K562 (cell line): ENCODE measurements around the gene ISG20L2. TPM values are rescaled to one million over a fixed set of nuclear protein-coding genes. Genes with fewer than 3 reads are reported as not detected.

Experiments
- ATAC-seq: fragments of 200-7000 bp; cut with Tn5 transposase; 3 replicates; pipeline ENCODE4 v1.9.1; 2020; ENCODE audit warnings: moderate library complexity
- BruUV-seq: library from RNA; stranded (reverse); fragments of 400-500 nt; replicated peaks from 2 replicates; lab custom pipeline; 2021; lab: Mats Ljungman, UMichigan
- CTCF ChIA-PET: fragments of 300-600 bp; formaldehyde crosslinking; extraction: SDS; loops from one replicate; lab custom pipeline; 2021; ENCODE audit warnings: low intra/inter-chr PET ratio; lab: Yijun Ruan, JAX
- POLR2A ChIA-PET: fragments of 300-600, 350-650 bp; sonication (Branson Sonifier 250); formaldehyde crosslinking; extraction: SDS; loops from one replicate; lab custom pipeline; 2021; ENCODE audit warnings: antibody characterized with exemption, inconsistent platforms; lab: Yijun Ruan, JAX
- DNase-seq, 4 experiments: peaks; one replicate each; pipeline versions ENCODE4 v3.0.0 to v3.0.0-alpha.2; 2011 to 2018; ENCODE audit warnings: low spot score in 3 of 4, mixed read lengths in 3 of 4; ENCODE audit errors: extremely low read depth in 1 of 4
- FAIRE-seq: peaks from 2 replicates; lab custom pipeline; 2011; peaks lifted over from hg19 to GRCh38; lab: Jason Lieb, UNC
- H2AFZ ChIP-seq: 2 replicates; pipeline ENCODE4 v1.6.0; 2011; ENCODE audit warnings: low read depth, low read length, control low read depth, inconsistent platforms
- H3K27ac ChIP-seq: fragments of 200-600 bp; 3 replicates; pipeline ENCODE4 v1.8.0; 2011; ENCODE audit warnings: low read depth, mild to moderate bottlenecking, control low read depth, inconsistent platforms, low read length, moderate library complexity, mixed read lengths; ENCODE audit errors: extremely low read depth
- H3K27me3 ChIP-seq, 2 experiments: fragments of 300-600 bp in 1 of 2; 2 replicates in 1 of 2; 3 replicates in 1 of 2; pipeline versions ENCODE4 v1.6.0 to v1.8.0; 2011; ENCODE audit warnings: inconsistent platforms in 2 of 2, low read length in 2 of 2, mild to moderate bottlenecking in 1 of 2, mixed read lengths in 1 of 2, moderate library complexity in 1 of 2; ENCODE audit not compliant: control insufficient read depth in 2 of 2, insufficient read depth in 2 of 2
- H3K36me3 ChIP-seq: fragments of 300-600 bp; 3 replicates; pipeline ENCODE4 v1.8.0; 2011; ENCODE audit warnings: mild to moderate bottlenecking, low read length, inconsistent platforms; ENCODE audit not compliant: control insufficient read depth, insufficient read depth
- H3K4me1 ChIP-seq, 2 experiments: fragments of 200-600 bp in 1 of 2; replicated peaks in 1 of 2; 2 replicates in 1 of 2; 3 replicates in 1 of 2; pipeline versions ENCODE4 v1.5.1 to v1.8.0; 2011; ENCODE audit warnings: inconsistent platforms in 2 of 2, low read length in 2 of 2, mild to moderate bottlenecking in 1 of 2, mixed read lengths in 1 of 2, moderate library complexity in 1 of 2; ENCODE audit not compliant: control insufficient read depth in 2 of 2, insufficient read depth in 2 of 2
- H3K4me2 ChIP-seq: 2 replicates; pipeline ENCODE4 v1.6.1; 2011; ENCODE audit warnings: low read length, control low read depth, inconsistent platforms, mixed read lengths; ENCODE audit not compliant: insufficient read depth
- H3K4me3 ChIP-seq: fragments of 200-600 bp; sonication (generic), shearing (Covaris generic); 2 replicates; pipeline ENCODE4 v1.5.1; 2016; ENCODE audit warnings: control low read depth, inconsistent platforms
- H3K79me2 ChIP-seq: fragments of 200-600 bp; 3 replicates; pipeline ENCODE4 v1.8.0; 2011; ENCODE audit warnings: low read length, inconsistent platforms; ENCODE audit not compliant: control insufficient read depth, insufficient read depth
- H3K9ac ChIP-seq, 2 experiments: 2 replicates each; pipeline versions ENCODE4 v1.6.0 to v1.6.1; 2011; ENCODE audit warnings: low read depth in 2 of 2, low read length in 2 of 2, control low read depth in 1 of 2, inconsistent platforms in 1 of 2, mild to moderate bottlenecking in 1 of 2, mixed read lengths in 1 of 2; ENCODE audit not compliant: insufficient read depth in 1 of 2
- H3K9me1 ChIP-seq: one replicate; pipeline ENCODE4 v1.6.0; 2011; ENCODE audit warnings: inconsistent platforms, mild to moderate bottlenecking, low read length, moderate library complexity; ENCODE audit not compliant: control insufficient read depth, insufficient read depth
- H3K9me3 ChIP-seq: replicated peaks from 2 replicates; pipeline ENCODE4 v1.5.1; 2011; ENCODE audit warnings: low read depth, low read length, inconsistent platforms; ENCODE audit not compliant: control insufficient read depth, insufficient read depth
- H4K20me1 ChIP-seq: replicated peaks from 2 replicates; pipeline ENCODE4 v1.6.1; 2011; ENCODE audit warnings: low read length, inconsistent platforms, mixed read lengths; ENCODE audit not compliant: control insufficient read depth, insufficient read depth
- BRD9 ChIP-seq: fragments of 450-650 bp; IDR thresholded peaks from 2 replicates; pipeline ENCODE4 v1.6.1; 2018; ENCODE audit warnings: low read depth; ENCODE audit not compliant: partially characterized antibody
- CTCF ChIP-seq, 3 experiments: IDR thresholded peaks in 2 of 3; conservative IDR thresholded peaks in 1 of 3; 2 replicates each; pipeline ENCODE4 v1.5.1; 2011 to 2012; ENCODE audit warnings: low read length in 3 of 3, mild to moderate bottlenecking in 3 of 3, control low read depth in 2 of 3, improper control_type of control experiment in 1 of 3, inconsistent platforms in 1 of 3, low read depth in 1 of 3, mixed read lengths in 1 of 3, moderate library complexity in 1 of 3; ENCODE audit not compliant: insufficient read depth in 2 of 3
- FOSL1 ChIP-seq: fragments of 200-800 bp; sonication (Bioruptor generic); conservative IDR thresholded peaks from 2 replicates; pipeline ENCODE4 v1.6.1; 2016; ENCODE audit warnings: missing genetic modification characterization, missing compliant biosample characterization
- NCOA2 ChIP-seq, 2 experiments: fragments of 450-650 bp; IDR thresholded peaks; 2 replicates each; pipeline ENCODE4 v1.6.1; 2018; ENCODE audit warnings: mild to moderate bottlenecking in 2 of 2, moderate library complexity in 1 of 2; ENCODE audit not compliant: partially characterized antibody in 2 of 2
- NEUROD1 ChIP-seq: fragments of 150-350 bp; IDR thresholded peaks from 2 replicates; pipeline ENCODE4 v1.6.1; 2014; ENCODE audit warnings: borderline replicate concordance, low read length, low read depth; ENCODE audit not compliant: partially characterized antibody
- RAD21 ChIP-seq, 2 experiments: fragments of 250-450 bp in 1 of 2; fragments of 450-650 bp in 1 of 2; sonication (Bioruptor Pico) in 1 of 2; formaldehyde crosslinking in 1 of 2; IDR thresholded peaks in 1 of 2; conservative IDR thresholded peaks in 1 of 2; 2 replicates each; pipeline versions ENCODE4 v1.4.0 to v1.8.0; 2020 to 2022; ENCODE audit warnings: mild to moderate bottlenecking in 2 of 2, moderate library complexity in 1 of 2
- REST ChIP-seq, 2 experiments: fragments of 450-650 bp; formaldehyde crosslinking in 1 of 2; IDR thresholded peaks; 2 replicates each; pipeline versions ENCODE4 v1.4.0 to v1.6.1; 2014 to 2020; ENCODE audit warnings: mild to moderate bottlenecking in 2 of 2, borderline replicate concordance in 1 of 2, low read depth in 1 of 2
- SPI1 ChIP-seq: IDR thresholded peaks from 2 replicates; pipeline ENCODE4 v1.6.1; 2011; ENCODE audit warnings: low read depth, low read length, control low read depth, borderline replicate concordance
- STAG1 ChIP-seq: sonication (generic); formaldehyde crosslinking; IDR thresholded peaks from 2 replicates; pipeline ENCODE4 v1.5.0; 2020; ENCODE audit warnings: missing genetic modification reagents, borderline replicate concordance
- ZFP36 ChIP-seq: fragments of 150-350 bp; IDR thresholded peaks from 2 replicates; pipeline ENCODE4 v1.6.1; 2018; ENCODE audit warnings: low read length, low read depth; ENCODE audit not compliant: partially characterized antibody
- WGBS: fragments of 100-300 bp; shearing (Covaris generic); methylation state at CpG from one replicate; pipeline ENCODE4 v1.1.6; 2016; ENCODE audit warnings: low coverage, mixed read lengths; ENCODE audit not compliant: insufficient coverage; ENCODE audit errors: missing lambda C conversion rate; 5-methylcytosine and 5-hydroxymethylcytosine counted together
- in situ Hi-C: fragments of 300-500 bp; cut with MboI; formaldehyde crosslinking; loops from 4 replicates; pipeline ENCODE4 v1.15.0; 2018; ENCODE audit warnings: inconsistent platforms, mixed read lengths
- intact Hi-C: fragments of 100-400 bp; cut with micrococcal nuclease; formaldehyde crosslinking; loops from 2 replicates; pipeline ENCODE4 v1.14.2; 2022
- polyA plus RNA-seq, 8 experiments: library from polyadenylated mRNA; depleted of rRNA in 4 of 8; stranded (reverse) in 5 of 8; unstranded in 3 of 8; fragments of >200 nt; fragmentation: Nextera tagmentation in 2 of 8; fragmentation: Illumina TruSeq in 1 of 8; extraction: Ambion mirVana in 2 of 8; extraction: Trizol in 1 of 8; gene quantifications; 2 replicates each; pipeline versions ENCODE4 v1.2.1 to v1.2.3, GENCODE V29; 2011 to 2014; ENCODE audit warnings: inconsistent platforms in 1 of 8, missing spikeins in 1 of 8
- total RNA-seq, 7 experiments: library from RNA; depleted of rRNA in 6 of 7; stranded (reverse); fragments of >200 nt in 6 of 7; fragmentation: Illumina TruSeq in 2 of 7; extraction: Trizol in 2 of 7; gene quantifications; 2 replicates each; pipeline versions ENCODE4 v1.2.1 to v1.2.3, GENCODE V29; 2011 to 2021; ENCODE audit warnings: low replicate concordance in 1 of 7

The ISG20L2 gene
- total and polyA plus RNA-seq, 9 of the 15 experiments (the other 6 are each of a cell fraction or from before 2014, with no cell fraction given) = 21.3 to 130 (median 50.3) TPM

- Histone ChIP-seq H3K27ac (no peak overlapping the region), H3K79me2 (no peaks in the 10 kb centered on the region), H3K36me3 (no peaks in the 10 kb centered on the region), H3K9me1 (no peaks in the 10 kb centered on the region), H3K4me2 (no peak overlapping the region), H2AFZ (no peak overlapping the region), H4K20me1 (no peaks in the 10 kb centered on the region), H3K4me1 (peaks cover 4 to 7% of the 10 kb centered on the region in 2 experiments; a peak in 3 of 5 replicates), H3K9me3 (no peaks in the 10 kb centered on the region), H3K27me3 (peaks cover 6 to 9% of the 10 kb centered on the region in 2 experiments; a peak in 4 of 5 replicates), H3K4me3 (no peak overlapping the region), H3K9ac (no peak overlapping the region)
- in situ Hi-C loops (no loop called here), intact Hi-C loops (no loop called here)
- POLR2A ChIA-PET = interaction anchor here (0.5 to 1.3 kb wide), 4 partner anchors 9 to 41 kb away, joined by 3 to 9 read pairs (median 4); no protein-coding TSS in a partner anchor
- ATAC-seq (0 out of 3 replicates have a peak, but pooled peaks have one; percentile 20), FAIRE-seq (no peak), DNase-seq (peak in 1 of 4 experiments; percentile 25)
- no TSS peak for BruUV-seq
- CTCF ChIA-PET = interaction anchor here (1.4 kb wide), 1 partner anchor 42 kb away, joined by 9 read pairs; no protein-coding TSS in a partner anchor
- WGBS = 8% methylated on average over 5 of the region's 5 CpGs
- TF ChIP-seq STAG1 (CRISPR knock-in tag) = no peak
- no peak for TF ChIP-seq NEUROD1
- peak; percentile 66; the same call in 1 of the 2 replicates for TF ChIP-seq SPI1
- TF ChIP-seq CTCF (IDR thresholded peaks at IDR 0.05 in 2 of 3, conservative IDR thresholded peaks at IDR 0.05 in 1 of 3; ENCODE audit: insufficient read depth in 2 of 3, low read depth in 1 of 3, low read length in 3 of 3) = peak; percentile 24 to 51 (median 43); a peak in 4 of 6 replicates
- no peak for TF ChIP-seq NCOA2 (IDR thresholded peaks at IDR 0.05; ENCODE audit: partially characterized antibody in 2 of 2)
- peak; percentile 21; the same call in 1 of the 2 replicates for TF ChIP-seq REST (IDR thresholded peaks at IDR 0.05; ENCODE audit: borderline replicate concordance)
- no peak for TF ChIP-seq REST (CRISPR knock-in tag; IDR thresholded peaks at IDR 0.05; ENCODE audit: low read depth)
- TF ChIP-seq ZFP36 = peak; percentile 30
- peak in 1 of 2 experiments; percentile 55; a peak in 2 of 4 replicates for TF ChIP-seq RAD21 (CRISPR knock-in tag; conservative IDR thresholded peaks at IDR 0.05 in 1 of 2, IDR thresholded peaks at IDR 0.05 in 1 of 2)
- TF ChIP-seq BRD9 = peak; percentile 65
- peak; percentile 69 for TF ChIP-seq FOSL1 (tag)
These were observed 44.3 kb downstream of the ISG20L2 start for GRCh38 chr1:156684227-156684782.
